NB4 (cell line): ENCODE measurements around the gene KRT8.
A peak's percentile ranks its signal among the peaks of the same experiment; 100 is the strongest.
"Not testable (repeated sequence)": the region's sequence is repeated elsewhere in the genome, so short reads cannot be mapped to it uniquely, and the experiment has no call there.

ENCODE experiments used
- DNase-seq: peaks from one replicate; pipeline ENCODE4 v3.0.0; 2010; ENCODE audit warnings: low read depth
- H3K4me3 ChIP-seq: one replicate; pipeline ENCODE4 v1.5.1; 2011; ENCODE audit warnings: mild to moderate bottlenecking, low read depth, low read length, moderate library complexity
- MYC ChIP-seq: IDR thresholded peaks from 2 replicates; pipeline ENCODE4 v1.6.1; 2011; ENCODE audit warnings: low read depth, low read length
- POLR2A ChIP-seq: IDR thresholded peaks from 2 replicates; pipeline ENCODE4 v1.6.1; 2011; ENCODE audit warnings: mild to moderate bottlenecking; ENCODE audit not compliant: insufficient read length; ENCODE audit errors: extremely low read depth
- TF ChIP-seq, protein P1 (sequence below): IDR thresholded peaks from one replicate; pipeline ENCODE4 v1.5.1; 2012; ENCODE audit warnings: low read depth, low read length
- TF ChIP-seq, protein P2 (sequence below): IDR thresholded peaks from 2 replicates; pipeline ENCODE4 v1.6.1; 2011; ENCODE audit warnings: low read depth, low read length

KRT8 gene

DNA sequence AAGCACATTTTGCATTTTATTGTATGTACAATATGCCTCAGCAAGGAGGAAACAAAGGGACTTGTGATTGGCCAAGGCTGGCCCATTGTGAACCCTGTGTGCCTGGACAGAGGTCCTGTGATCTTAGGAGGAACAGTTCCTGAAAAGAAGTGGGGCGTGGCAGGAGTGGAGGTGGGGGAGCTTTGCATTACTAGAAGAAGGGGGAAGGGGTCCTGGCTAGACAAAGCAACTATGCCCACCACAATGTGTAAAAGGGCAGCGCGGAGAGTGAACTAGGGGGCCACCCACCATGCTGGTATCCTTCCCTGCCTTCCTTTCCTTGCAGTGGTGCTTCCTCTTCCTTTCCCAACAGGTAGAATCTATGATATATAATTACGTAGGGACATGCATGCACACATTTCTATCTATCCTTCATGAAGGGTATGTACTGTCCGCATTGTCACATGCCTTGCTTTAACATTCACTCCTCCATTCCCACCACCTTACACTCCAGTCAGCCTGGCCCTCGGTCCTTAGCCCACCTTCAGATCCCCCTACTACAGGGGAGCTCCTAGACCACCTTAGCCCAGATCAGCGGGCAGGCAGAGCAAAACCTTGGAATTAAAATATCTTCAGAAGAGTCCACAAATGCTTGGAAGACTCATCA, 12.5 kb downstream of the KRT8 start:
- no peak for DNase-seq
- no peak overlapping the region for H3K4me3 ChIP-seq
- no peak for TF ChIP-seq POLR2A
- TF ChIP-seq, protein P1, sequence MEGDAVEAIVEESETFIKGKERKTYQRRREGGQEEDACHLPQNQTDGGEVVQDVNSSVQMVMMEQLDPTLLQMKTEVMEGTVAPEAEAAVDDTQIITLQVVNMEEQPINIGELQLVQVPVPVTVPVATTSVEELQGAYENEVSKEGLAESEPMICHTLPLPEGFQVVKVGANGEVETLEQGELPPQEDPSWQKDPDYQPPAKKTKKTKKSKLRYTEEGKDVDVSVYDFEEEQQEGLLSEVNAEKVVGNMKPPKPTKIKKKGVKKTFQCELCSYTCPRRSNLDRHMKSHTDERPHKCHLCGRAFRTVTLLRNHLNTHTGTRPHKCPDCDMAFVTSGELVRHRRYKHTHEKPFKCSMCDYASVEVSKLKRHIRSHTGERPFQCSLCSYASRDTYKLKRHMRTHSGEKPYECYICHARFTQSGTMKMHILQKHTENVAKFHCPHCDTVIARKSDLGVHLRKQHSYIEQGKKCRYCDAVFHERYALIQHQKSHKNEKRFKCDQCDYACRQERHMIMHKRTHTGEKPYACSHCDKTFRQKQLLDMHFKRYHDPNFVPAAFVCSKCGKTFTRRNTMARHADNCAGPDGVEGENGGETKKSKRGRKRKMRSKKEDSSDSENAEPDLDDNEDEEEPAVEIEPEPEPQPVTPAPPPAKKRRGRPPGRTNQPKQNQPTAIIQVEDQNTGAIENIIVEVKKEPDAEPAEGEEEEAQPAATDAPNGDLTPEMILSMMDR: no peak
- TF ChIP-seq, protein P2, sequence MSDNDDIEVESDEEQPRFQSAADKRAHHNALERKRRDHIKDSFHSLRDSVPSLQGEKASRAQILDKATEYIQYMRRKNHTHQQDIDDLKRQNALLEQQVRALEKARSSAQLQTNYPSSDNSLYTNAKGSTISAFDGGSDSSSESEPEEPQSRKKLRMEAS: no peak
- TF ChIP-seq MYC: no peak

DNA sequence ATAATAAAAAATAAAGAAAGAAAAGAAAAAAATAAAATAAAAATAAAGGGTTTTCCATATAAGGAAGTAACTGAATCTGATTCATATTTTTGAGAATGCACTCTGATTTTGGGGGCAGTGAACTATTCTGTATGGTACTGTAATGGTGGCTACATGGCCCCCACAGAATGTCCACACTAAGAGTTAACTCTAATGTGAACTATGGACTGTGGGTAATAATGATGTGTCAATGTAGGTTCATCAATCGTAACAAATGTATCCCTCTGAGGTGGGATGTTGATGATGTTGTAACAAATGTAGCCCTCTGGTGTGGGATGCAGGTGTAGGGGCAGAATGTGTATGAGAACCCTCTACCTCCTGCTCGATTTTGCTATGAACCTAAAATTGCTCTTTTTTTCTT, 13.8 kb downstream of the KRT8 start:
- no peak for DNase-seq
- TF ChIP-seq, protein P1: no peak
- TF ChIP-seq POLR2A (no peak), MYC (no peak)
- TF ChIP-seq, protein P2: no peak
- H3K4me3 ChIP-seq: no peak overlapping the region

DNA sequence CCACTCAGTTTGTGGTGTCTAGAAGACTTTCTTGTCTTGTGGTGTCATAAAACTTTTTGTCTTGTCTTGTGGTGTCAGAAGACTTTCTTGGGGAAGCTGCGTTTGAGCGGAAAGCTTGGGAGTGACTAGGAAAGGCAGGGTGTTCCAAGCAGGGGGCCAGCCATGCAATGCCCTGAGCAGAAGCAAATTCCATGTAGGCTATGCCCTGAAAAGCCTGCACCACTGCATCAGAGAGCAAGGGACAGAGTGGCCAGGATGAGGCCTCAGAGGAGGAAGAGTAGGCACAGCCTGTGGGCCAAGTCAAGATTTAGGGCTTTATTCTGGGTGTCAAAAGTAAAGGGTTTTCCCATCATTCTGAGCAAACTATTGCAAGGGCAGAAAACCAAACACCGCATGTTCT, 14.5 kb downstream of the KRT8 start:
- no peak for DNase-seq
- no peak overlapping the region for H3K4me3 ChIP-seq
- no peak for TF ChIP-seq POLR2A
- TF ChIP-seq MYC: no peak
- TF ChIP-seq, protein P1: no peak
- TF ChIP-seq, protein P2: no peak

DNA sequence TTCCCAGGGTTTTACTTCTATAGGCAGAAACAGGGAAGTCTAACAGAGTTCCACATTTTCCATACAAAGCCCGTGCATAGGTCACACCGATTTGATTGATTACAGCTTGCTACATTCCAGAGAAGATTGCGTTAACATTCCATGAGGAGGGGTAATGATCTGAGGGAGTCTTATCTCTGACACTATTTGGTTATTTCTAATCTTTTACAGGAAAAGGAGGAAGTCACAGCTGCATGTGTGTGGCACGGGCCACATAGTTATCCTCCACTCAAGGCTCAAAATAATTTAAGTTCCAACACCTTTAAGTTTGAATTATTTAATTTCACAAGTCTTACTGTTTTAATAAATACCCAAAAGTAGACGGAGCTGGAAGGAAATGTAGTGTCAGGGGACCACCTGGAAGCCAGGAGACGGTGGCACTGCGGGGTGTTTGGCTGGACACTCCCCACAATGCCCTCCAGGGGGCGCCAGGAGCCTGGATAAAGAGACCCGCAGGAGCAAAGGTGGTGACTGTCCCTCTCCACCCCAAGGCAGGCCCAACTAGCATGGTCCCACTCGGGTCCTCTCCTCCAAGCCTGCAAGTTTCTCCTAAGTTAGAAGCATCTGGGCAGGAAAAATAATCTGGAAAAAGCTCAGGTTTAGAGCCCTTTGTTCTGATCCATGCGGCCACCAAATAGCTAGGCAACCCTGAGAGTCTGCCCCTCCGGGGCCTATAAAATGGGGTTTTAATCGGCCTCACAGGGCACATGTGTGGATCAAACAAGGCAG, 20.2 kb downstream of the KRT8 start:
- no peak overlapping the region for H3K4me3 ChIP-seq
- peak; percentile 77 for DNase-seq
- TF ChIP-seq, protein P2: no peak
- TF ChIP-seq MYC (peak; percentile 19; the same call in 1 of the 2 replicates), POLR2A (no peak)
- TF ChIP-seq, protein P1: peak; percentile 94

DNA sequence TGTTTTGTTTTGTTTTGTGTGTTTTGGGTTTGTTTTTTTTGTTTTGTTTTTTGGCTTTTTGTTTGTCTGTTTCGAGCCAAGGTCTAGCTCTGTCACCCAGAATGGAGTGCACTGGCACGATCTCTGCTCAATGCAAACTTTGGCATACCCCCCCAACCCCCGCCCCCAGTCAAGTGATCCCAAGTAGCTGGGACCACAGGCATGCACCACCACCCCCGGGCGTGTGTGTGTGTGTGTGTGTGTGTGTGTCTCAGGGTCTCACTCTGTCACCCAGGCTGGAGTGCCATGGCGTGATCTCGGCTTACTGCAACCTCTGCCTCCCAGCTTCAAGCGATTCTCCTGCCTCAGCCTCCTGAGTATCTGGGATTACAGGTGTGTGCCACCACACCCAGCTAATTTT, 24.4 kb downstream of the KRT8 start:
- not testable (repeated sequence) for DNase-seq, H3K4me3 ChIP-seq

DNA sequence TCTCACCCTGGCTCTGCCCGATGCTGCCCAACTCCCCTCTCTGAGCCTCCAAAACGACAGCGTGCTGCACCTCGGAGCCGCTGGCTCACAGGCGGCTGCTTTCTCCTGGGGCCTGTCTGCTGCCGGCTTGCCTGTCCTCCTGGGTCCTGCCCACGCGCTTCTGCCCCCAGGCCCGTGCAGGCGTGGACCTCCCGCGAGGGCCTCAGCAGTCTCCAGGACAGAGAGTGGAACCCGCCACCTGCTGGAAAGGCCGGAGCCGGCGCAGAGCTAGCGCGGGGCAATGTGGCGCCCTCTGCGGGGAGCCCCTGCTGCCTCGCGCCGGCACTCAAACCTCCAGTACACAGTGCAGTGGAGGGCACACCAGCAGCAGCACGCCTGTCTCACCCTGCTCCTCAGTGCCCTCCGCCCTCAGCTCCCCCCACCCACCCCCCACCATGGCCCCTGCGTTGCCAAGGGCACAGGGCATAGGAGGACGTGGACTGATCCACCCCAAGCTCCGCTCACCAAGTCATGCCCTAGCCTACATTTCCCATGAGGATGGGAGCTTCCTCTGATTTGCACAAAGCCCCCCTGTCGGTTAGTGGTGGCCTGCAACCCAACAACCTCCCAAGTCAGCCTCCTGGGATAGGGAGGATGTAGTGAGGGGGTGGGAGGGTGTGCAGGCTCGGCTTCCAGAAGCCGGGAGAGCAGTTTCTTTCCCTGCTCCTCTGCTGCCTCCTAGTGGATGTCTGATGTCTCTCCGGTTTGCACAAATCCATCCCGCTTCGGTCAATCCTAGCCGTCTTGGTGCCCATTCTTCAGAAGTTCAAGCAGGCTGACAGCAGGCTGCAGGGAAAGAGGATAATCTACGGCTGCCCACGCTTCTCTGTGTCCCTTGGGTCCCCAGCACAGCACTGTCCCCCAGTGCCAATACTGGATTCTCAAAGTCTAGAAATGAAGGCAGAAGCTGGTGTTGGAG, 25.2 kb downstream of the KRT8 start:
- DNase-seq: peak; percentile 84

More for the DNA sequence above, 25.2 kb downstream of the KRT8 start:
- TF ChIP-seq, protein P1: peak; percentile 94
- TF ChIP-seq, protein P2: peak; percentile 37; the same call in 1 of the 2 replicates
- TF ChIP-seq MYC (no peak), POLR2A (no peak)
- no peak overlapping the region for H3K4me3 ChIP-seq
